Type B pancreatic cell (in vitro differentiated cells): ENCODE measurements around the gene GTF2H3. TPM values are rescaled to one million over a fixed set of nuclear protein-coding genes. Genes with fewer than 3 reads are reported as not detected.

Experiments
- DNase-seq: peaks from one replicate; pipeline ENCODE4 v3.0.0; 2021; ENCODE audit warnings: mixed read lengths; ENCODE audit not compliant: unreplicated experiment; ENCODE audit errors: extremely low spot score
- H3K27ac Mint-ChIP-seq: 2 replicates; pipeline ENCODE4 v1.8.0; 2021; ENCODE audit warnings: mild to moderate bottlenecking, mixed read lengths
- H3K27me3 Mint-ChIP-seq: 2 replicates; pipeline ENCODE4 v1.8.0; 2021; ENCODE audit warnings: mixed read lengths
- H3K36me3 Mint-ChIP-seq: 2 replicates; pipeline ENCODE4 v1.8.0; 2021; ENCODE audit warnings: mixed read lengths
- H3K4me1 Mint-ChIP-seq: one replicate; pipeline ENCODE4 v1.8.0; 2021; ENCODE audit warnings: mixed read lengths; ENCODE audit not compliant: unreplicated experiment
- H3K4me3 Mint-ChIP-seq: 2 replicates; pipeline ENCODE4 v1.8.0; 2021; ENCODE audit warnings: mild to moderate bottlenecking, mixed read lengths
- H3K9me3 Mint-ChIP-seq: 2 replicates; pipeline ENCODE4 v1.8.0; 2021; ENCODE audit warnings: mixed read lengths
- CTCF ChIP-seq: fragments of 200-600 bp; sonication (generic); conservative IDR thresholded peaks from 2 replicates; pipeline ENCODE4 v1.5.0; 2021; ENCODE audit warnings: antibody characterized with exemption, mild to moderate bottlenecking
- total RNA-seq: library from RNA; stranded (reverse); gene quantifications from 2 replicates; pipeline ENCODE4 v1.2.1, GENCODE V29; 2021; ENCODE audit warnings: low replicate concordance

The GTF2H3 gene
- total RNA-seq, 1 donor from 2014 or later, result 33.6 TPM

GRCh38 chr12:123621619-123622530 is 11.8 kb upstream of the GTF2H3 start:
- Mint-ChIP-seq H3K27ac (no peak overlapping the region), H3K4me1 (no peaks in the 10 kb centered on the region), H3K27me3 (no peaks in the 10 kb centered on the region), H3K36me3 (peaks cover 36% of the 10 kb centered on the region), H3K9me3 (no peaks in the 10 kb centered on the region), H3K4me3 (no peak overlapping the region)
- no peak for TF ChIP-seq CTCF
- DNase-seq, result no peak

GRCh38 chr12:123634142-123634561 is 523 bp downstream of the GTF2H3 start:
- Mint-ChIP-seq H3K36me3 (peaks cover 3% of the 10 kb centered on the region), H3K4me1 (peaks cover 11% of the 10 kb centered on the region), H3K4me3 (peak overlapping the region; percentile 98), H3K27me3 (no peaks in the 10 kb centered on the region), H3K27ac (peak overlapping the region; percentile 95), H3K9me3 (no peaks in the 10 kb centered on the region)
- TF ChIP-seq CTCF, result peak; percentile 11
- DNase-seq, result no peak

- no peak for TF ChIP-seq CTCF
- no peaks in the 10 kb centered on the region for H3K9me3 Mint-ChIP-seq
- DNase-seq, result no peak
- H3K27me3 Mint-ChIP-seq, result no peaks in the 10 kb centered on the region
- H3K36me3 Mint-ChIP-seq, result peaks cover 4% of the 10 kb centered on the region
- no peak overlapping the region for H3K4me3 Mint-ChIP-seq
- H3K4me1 Mint-ChIP-seq, result no peaks in the 10 kb centered on the region
- no peak overlapping the region for H3K27ac Mint-ChIP-seq
Observed at GRCh38 chr12:123643911-123644310, 10.3 kb downstream of the GTF2H3 start.

- DNase-seq, result no peak
- Mint-ChIP-seq H3K4me1 (no peaks in the 10 kb centered on the region), H3K36me3 (peaks cover 4% of the 10 kb centered on the region), H3K9me3 (no peaks in the 10 kb centered on the region), H3K27me3 (no peaks in the 10 kb centered on the region), H3K27ac (no peak overlapping the region), H3K4me3 (no peak overlapping the region)
- TF ChIP-seq CTCF, result no peak
Observed at GRCh38 chr12:123645380-123645779, 11.8 kb downstream of the GTF2H3 start.

GRCh38 chr12:123645878-123646277 is 12.2 kb downstream of the GTF2H3 start:
- Mint-ChIP-seq H3K9me3 (no peaks in the 10 kb centered on the region), H3K27me3 (no peaks in the 10 kb centered on the region), H3K4me3 (no peak overlapping the region), H3K36me3 (peaks cover 7% of the 10 kb centered on the region), H3K4me1 (no peaks in the 10 kb centered on the region), H3K27ac (no peak overlapping the region)
- no peak for DNase-seq
- TF ChIP-seq CTCF, result no peak
